A673 (cell line): ENCODE results near the gene HIGD2A. TPM values are rescaled to one million over a fixed set of nuclear protein-coding genes. Genes with fewer than 3 reads are reported as not detected.

Experiments
- BruUV-seq: library from RNA; stranded (reverse); fragments of 400-500 nt; replicated peaks from 2 replicates; lab custom pipeline; 2021; lab: Mats Ljungman, UMichigan
- CTCF ChIA-PET: fragments of 300-600 bp; sonication (Branson Sonifier 250); formaldehyde crosslinking; loops from one replicate; lab custom pipeline; 2022; ENCODE audit warnings: antibody characterized with exemption; lab: Charles Lee
- POLR2A ChIA-PET: fragments of 300-600 bp; sonication (Branson Sonifier 250); formaldehyde crosslinking; loops from one replicate; lab custom pipeline; 2022; ENCODE audit warnings: antibody characterized with exemption; ENCODE audit not compliant: low non-redundant PET; lab: Charles Lee
- DNase-seq: peaks from one replicate; pipeline ENCODE4 v3.0.0-alpha.2; 2015; ENCODE audit warnings: low spot score
- H3K27ac ChIP-seq: fragments of 200-600 bp; sonication (generic); 2 replicates; pipeline ENCODE4 v1.5.1; 2016; ENCODE audit warnings: mixed run types, low read depth, mild to moderate bottlenecking, mixed read lengths, antibody characterized with exemption, low read length; ENCODE audit not compliant: poor library complexity, severe bottlenecking
- H3K27me3 ChIP-seq: fragments of 200-600 bp; sonication (generic); replicated peaks from 2 replicates; pipeline ENCODE4 v1.6.1; 2017; ENCODE audit warnings: mixed run types, low read depth, mild to moderate bottlenecking, mixed read lengths, antibody characterized with exemption, low read length; ENCODE audit not compliant: insufficient read depth, poor library complexity
- H3K36me3 ChIP-seq: fragments of 200-600 bp; sonication (generic); 2 replicates; pipeline ENCODE4 v1.6.1; 2016; ENCODE audit warnings: mixed run types, mild to moderate bottlenecking, mixed read lengths, antibody characterized with exemption, low read length; ENCODE audit not compliant: insufficient read depth, poor library complexity, severe bottlenecking
- H3K4me1 ChIP-seq: fragments of 200-600 bp; sonication (generic); 2 replicates; pipeline ENCODE4 v1.6.1; 2017; ENCODE audit warnings: mixed run types, mild to moderate bottlenecking, mixed read lengths, antibody characterized with exemption, low read length; ENCODE audit not compliant: insufficient read depth, poor library complexity, severe bottlenecking
- H3K4me3 ChIP-seq: fragments of 200-600 bp; sonication (generic); 2 replicates; pipeline ENCODE4 v1.5.1; 2016; ENCODE audit warnings: low read depth, mixed run types, mild to moderate bottlenecking, mixed read lengths, low read length; ENCODE audit not compliant: poor library complexity, severe bottlenecking
- H3K9me3 ChIP-seq: fragments of 200-600 bp; sonication (generic); 2 replicates; pipeline ENCODE4 v1.6.1; 2016; ENCODE audit warnings: mixed run types, low read depth, mild to moderate bottlenecking, mixed read lengths, antibody characterized with exemption, low read length; ENCODE audit not compliant: poor library complexity, severe bottlenecking
- CTCF ChIP-seq: fragments of 300-800, 200-600 bp; sonication (generic); conservative IDR thresholded peaks from 2 replicates; pipeline ENCODE4 v1.5.1; 2017; ENCODE audit warnings: low read depth, mild to moderate bottlenecking, antibody characterized with exemption, low read length, moderate library complexity, mixed read lengths
- EZH2 ChIP-seq: fragments of 200-600 bp; sonication (generic); IDR thresholded peaks from 2 replicates; pipeline ENCODE4 v1.6.1; 2017; ENCODE audit warnings: borderline replicate concordance, low read depth, mild to moderate bottlenecking, mixed read lengths, antibody characterized with exemption, low read length; ENCODE audit not compliant: poor library complexity, severe bottlenecking
- intact Hi-C: fragments of 100-400 bp; cut with micrococcal nuclease; formaldehyde crosslinking; loops from one replicate; pipeline ENCODE4 v1.10.0; 2022; ENCODE audit not compliant: unreplicated experiment
- total RNA-seq: library from RNA; stranded (reverse); gene quantifications from 2 replicates; pipeline ENCODE4 v1.2.3, GENCODE V29; 2021

HIGD2A gene
- total RNA-seq, 1 experiment from 2014 or later: 81.7 TPM

- CTCF ChIA-PET: no interaction called here
These were observed 2.9 kb downstream of the HIGD2A start for GRCh38 chr5:176391479-176391878.

GRCh38 chr5:176391999-176392398, 3.4 kb downstream of the HIGD2A start:
- DNase-seq: no peak
- CTCF ChIA-PET: no interaction called here
- Histone ChIP-seq H3K9me3 (no peaks in the 10 kb centered on the region), H3K27me3 (no peaks in the 10 kb centered on the region), H3K4me3 (no peak overlapping the region), H3K4me1 (peaks cover 8% of the 10 kb centered on the region), H3K27ac (no peak overlapping the region), H3K36me3 (no peaks in the 10 kb centered on the region)
- POLR2A ChIA-PET: no interaction called here
- no TSS peak for BruUV-seq
- no peak for TF ChIP-seq CTCF
- intact Hi-C loops: no loop called here

More at GRCh38 chr5:176391479-176391878, 2.9 kb downstream of the HIGD2A start:
- Histone ChIP-seq H3K9me3 (no peaks in the 10 kb centered on the region), H3K27me3 (no peaks in the 10 kb centered on the region), H3K27ac (no peak overlapping the region), H3K36me3 (peaks cover 4% of the 10 kb centered on the region), H3K4me1 (peaks cover 13% of the 10 kb centered on the region), H3K4me3 (no peak overlapping the region)
- DNase-seq: no peak
- POLR2A ChIA-PET: no interaction called here
- TF ChIP-seq CTCF: no peak
- TF ChIP-seq EZH2: no peak
- no TSS peak for BruUV-seq
- intact Hi-C loops: no loop called here

- POLR2A ChIA-PET: no interaction called here
- TF ChIP-seq CTCF (no peak), EZH2 (no peak)
- CTCF ChIA-PET: no interaction called here
These were observed 4.0 kb downstream of the HIGD2A start for GRCh38 chr5:176392526-176392925.

More at GRCh38 chr5:176392526-176392925, 4.0 kb downstream of the HIGD2A start:
- no peaks in the 10 kb centered on the region for H3K27me3 ChIP-seq
- H3K27ac ChIP-seq: no peak overlapping the region
- DNase-seq: no peak
- no peak overlapping the region for H3K4me3 ChIP-seq
- intact Hi-C loops: no loop called here
- H3K4me1 ChIP-seq: peaks cover 3% of the 10 kb centered on the region
- H3K9me3 ChIP-seq: no peaks in the 10 kb centered on the region
- H3K36me3 ChIP-seq: no peaks in the 10 kb centered on the region
- BruUV-seq: no TSS peak
